H7 (cell line): Measurements from ENCODE around the gene C2orf74. TPM values are rescaled to one million over a fixed set of nuclear protein-coding genes. Genes with fewer than 3 reads are reported as not detected.
"Not testable (repeated sequence)": the region's sequence is repeated elsewhere in the genome, so short reads cannot be mapped to it uniquely, and the experiment has no call there.

Experiments used
- DNase-seq: peaks from one replicate; pipeline ENCODE4 v3.0.0; 2012
- H3K27me3 ChIP-seq: 2 replicates; pipeline ENCODE4 v1.6.0; 2011; ENCODE audit warnings: mild to moderate bottlenecking, low read length; ENCODE audit not compliant: control insufficient read depth, insufficient read depth
- H3K36me3 ChIP-seq: replicated peaks from 2 replicates; pipeline ENCODE4 v1.5.1; 2011; ENCODE audit warnings: low read length; ENCODE audit not compliant: control insufficient read depth, insufficient read depth
- H3K4me3 ChIP-seq: 2 replicates; pipeline ENCODE4 v1.5.1; 2011; ENCODE audit warnings: low read depth, mild to moderate bottlenecking, control low read depth, low read length, moderate library complexity; ENCODE audit not compliant: insufficient read depth
- total RNA-seq: library from RNA; depleted of rRNA; stranded (reverse); fragments of >200 nt; shearing (Covaris generic); gene quantifications from 2 replicates; pipeline ENCODE4 v1.2.3, GENCODE V29; 2014

C2orf74 gene
- total RNA-seq, 1 experiment from 2014 or later = 6.5 TPM

GRCh38 chr2:61151436-61151835, 10.6 kb upstream of the C2orf74 start:
- peaks cover 1% of the 10 kb centered on the region; the same call in 1 of the 2 replicates for H3K36me3 ChIP-seq
- no peak overlapping the region for H3K4me3 ChIP-seq
- DNase-seq = no peak
- no peaks in the 10 kb centered on the region for H3K27me3 ChIP-seq

- no peak for DNase-seq
- Histone ChIP-seq H3K36me3 (no peaks in the 10 kb centered on the region; the same call in 1 of the 2 replicates), H3K27me3 (no peaks in the 10 kb centered on the region), H3K4me3 (no peak overlapping the region)
These were observed 4.5 kb upstream of the C2orf74 start for GRCh38 chr2:61157371-61158003.

GRCh38 chr2:61158356-61158955, 3.5 kb upstream of the C2orf74 start:
- Histone ChIP-seq H3K36me3 (no peaks in the 10 kb centered on the region; the same call in 1 of the 2 replicates), H3K27me3 (no peaks in the 10 kb centered on the region), H3K4me3 (no peak overlapping the region)
- no peak for DNase-seq

GRCh38 chr2:61162721-61163120, 733 bp downstream of the C2orf74 start:
- peaks cover 1% of the 10 kb centered on the region; the same call in 1 of the 2 replicates for H3K36me3 ChIP-seq
- H3K4me3 ChIP-seq = no peak overlapping the region
- DNase-seq = no peak
- no peaks in the 10 kb centered on the region for H3K27me3 ChIP-seq

- not testable (repeated sequence) for H3K36me3 ChIP-seq
These were observed 3.1 kb downstream of the C2orf74 start for GRCh38 chr2:61165082-61165481.

GRCh38 chr2:61165946-61166345, 4.0 kb downstream of the C2orf74 start:
- Histone ChIP-seq H3K4me3 (no peak overlapping the region), H3K27me3 (no peaks in the 10 kb centered on the region), H3K36me3 (0 out of 2 replicates have a peak, but pooled peaks cover 1% of the 10 kb centered on the region)
- DNase-seq = no peak

More at GRCh38 chr2:61165082-61165481, 3.1 kb downstream of the C2orf74 start:
- DNase-seq, H3K27me3 ChIP-seq, H3K4me3 ChIP-seq: not testable (repeated sequence)

- H3K36me3 ChIP-seq = 0 out of 2 replicates have a peak, but pooled peaks cover 1% of the 10 kb centered on the region
- DNase-seq = no peak
- H3K27me3 ChIP-seq = no peaks in the 10 kb centered on the region
- H3K4me3 ChIP-seq = no peak overlapping the region
These were observed 5.6 kb downstream of the C2orf74 start for GRCh38 chr2:61167579-61167978.

- DNase-seq = no peak
- no peak overlapping the region for H3K4me3 ChIP-seq
- H3K27me3 ChIP-seq = peaks cover 9% of the 10 kb centered on the region
- no peaks in the 10 kb centered on the region for H3K36me3 ChIP-seq
These were observed 10.7 kb downstream of the C2orf74 start for GRCh38 chr2:61172671-61173070.

- no peak overlapping the region for H3K4me3 ChIP-seq
- DNase-seq = no peak
- H3K36me3 ChIP-seq = no peaks in the 10 kb centered on the region
- H3K27me3 ChIP-seq = peaks cover 9% of the 10 kb centered on the region
These were observed 11.1 kb downstream of the C2orf74 start for GRCh38 chr2:61173116-61173515.

- no peak for DNase-seq
- H3K36me3 ChIP-seq = peaks cover 3% of the 10 kb centered on the region
- peaks cover 9% of the 10 kb centered on the region for H3K27me3 ChIP-seq
- H3K4me3 ChIP-seq = no peak overlapping the region
These were observed 13.0 kb downstream of the C2orf74 start for GRCh38 chr2:61175036-61175435.

GRCh38 chr2:61176755-61177726, 15.1 kb downstream of the C2orf74 start:
- peaks cover 15% of the 10 kb centered on the region for H3K36me3 ChIP-seq
- peaks cover 9% of the 10 kb centered on the region for H3K27me3 ChIP-seq
- DNase-seq = peak; percentile 99
- H3K4me3 ChIP-seq = peak overlapping the region; percentile 74

- H3K4me3 ChIP-seq = peak overlapping the region; percentile 69
- DNase-seq = no peak
- peaks cover 15% of the 10 kb centered on the region for H3K36me3 ChIP-seq
- peaks cover 9% of the 10 kb centered on the region for H3K27me3 ChIP-seq
These were observed 15.9 kb downstream of the C2orf74 start for GRCh38 chr2:61177727-61178549.

- Histone ChIP-seq H3K27me3 (peaks cover 9% of the 10 kb centered on the region), H3K4me3 (no peak overlapping the region), H3K36me3 (peaks cover 20% of the 10 kb centered on the region)
- DNase-seq = no peak
These were observed 16.9 kb downstream of the C2orf74 start for GRCh38 chr2:61178603-61179545.
